Choroid plexus epithelial cell (primary cell): Measurements from ENCODE around the gene OR2M4.

Source experiments
- DNase-seq: peaks from one replicate; pipeline ENCODE4 v3.0.0-alpha.2; 2010; ENCODE audit warnings: low read depth
- H3K4me3 ChIP-seq: 2 replicates; pipeline ENCODE4 v1.5.1; 2011; ENCODE audit warnings: low read depth, mild to moderate bottlenecking, control low read depth, low read length, moderate library complexity
- CTCF ChIP-seq: conservative IDR thresholded peaks from 2 replicates; pipeline ENCODE4 v1.5.1; 2011; ENCODE audit warnings: low read depth, mild to moderate bottlenecking, control low read depth, inconsistent platforms, low read length, moderate library complexity

The OR2M4 gene

GRCh38 chr1:248277876-248278275 lies 46.7 kb downstream of the OR2M4 start, which contains the start of gene OR2T33:
TSS of gene OR2T33 (minus strand) at chr1:248277976. CDS start at chr1:248273814, 4,162 bp downstream.
- no peak for DNase-seq
- no peak for TF ChIP-seq CTCF
- no peak within 1 kb of the TSS for H3K4me3 ChIP-seq

- H3K4me3 ChIP-seq: no peak overlapping the region
- DNase-seq: no peak
- no peak for TF ChIP-seq CTCF
Observed at GRCh38 chr1:248288391-248288790, 57.2 kb downstream of the OR2M4 start.
